Endothelial cell of umbilical vein (primary cell): ENCODE data around the gene CEACAM1. TPM values are rescaled to one million over a fixed set of nuclear protein-coding genes. Genes with fewer than 3 reads are reported as not detected.

ENCODE experiments used
- BruUV-seq: library from RNA; stranded (reverse); fragments of 400-500 nt; replicated peaks from 2 replicates; lab custom pipeline; 2021; lab: Mats Ljungman, UMichigan
- CTCF ChIA-PET: fragments of 300-600, 350-600 bp; sonication (Branson Sonifier 250); formaldehyde crosslinking; loops from one replicate; lab custom pipeline; 2021; ENCODE audit warnings: antibody characterized with exemption, inconsistent platforms; lab: Charles Lee
- POLR2A ChIA-PET: fragments of 300-600, 350-600 bp; sonication (Branson Sonifier 250); formaldehyde crosslinking; loops from one replicate; lab custom pipeline; 2021; ENCODE audit warnings: antibody characterized with exemption, inconsistent platforms; lab: Charles Lee
- DNase-seq: peaks from one replicate; pipeline ENCODE4 v3.0.0-alpha.2; 2011; ENCODE audit warnings: low read depth, low spot score
- FAIRE-seq: peaks from 2 replicates; lab custom pipeline; 2011; peaks lifted over from hg19 to GRCh38; lab: Jason Lieb, UNC
- H2AFZ ChIP-seq: 2 replicates; pipeline ENCODE4 v1.6.0; 2012; ENCODE audit warnings: low read depth, low read length, control low read depth, inconsistent platforms
- H3K27ac ChIP-seq: 2 replicates; pipeline ENCODE4 v1.5.1; 2011; ENCODE audit warnings: low read depth, mild to moderate bottlenecking, control low read depth, low read length, moderate library complexity; ENCODE audit not compliant: insufficient read depth
- H3K27me3 ChIP-seq, 2 experiments: 2 replicates each; pipeline versions ENCODE4 v1.6.0 to v1.6.1; 2011; ENCODE audit warnings: low read length in 2 of 2, mixed read lengths in 1 of 2; ENCODE audit not compliant: control insufficient read depth in 2 of 2, insufficient read depth in 2 of 2
- H3K36me3 ChIP-seq, 2 experiments: 2 replicates in 1 of 2; 3 replicates in 1 of 2; pipeline ENCODE4 v1.5.1; 2011; ENCODE audit warnings: low read length in 2 of 2, mild to moderate bottlenecking in 1 of 2, moderate library complexity in 1 of 2; ENCODE audit not compliant: control insufficient read depth in 2 of 2, insufficient read depth in 2 of 2; ENCODE audit errors: extremely low read depth in 1 of 2
- H3K4me1 ChIP-seq: 3 replicates; pipeline ENCODE4 v1.5.1; 2011; ENCODE audit warnings: mild to moderate bottlenecking, low read length; ENCODE audit not compliant: control insufficient read depth, insufficient read depth; ENCODE audit errors: extremely low read depth
- H3K4me2 ChIP-seq: 2 replicates; pipeline ENCODE4 v1.6.1; 2011; ENCODE audit warnings: low read length, control low read depth, mixed read lengths; ENCODE audit not compliant: insufficient read depth
- H3K4me3 ChIP-seq, 3 experiments: fragments of 200-600 bp in 1 of 3; sonication (generic), shearing (Covaris generic) in 1 of 3; replicated peaks in 1 of 3; 2 replicates each; pipeline ENCODE4 v1.5.1; 2011 to 2016; ENCODE audit warnings: control low read depth in 3 of 3, low read length in 3 of 3, mild to moderate bottlenecking in 2 of 3, inconsistent platforms in 1 of 3, low read depth in 1 of 3, moderate library complexity in 1 of 3; ENCODE audit not compliant: insufficient read depth in 1 of 3
- H3K79me2 ChIP-seq: 2 replicates; pipeline ENCODE4 v1.6.0; 2012; ENCODE audit warnings: low read length, inconsistent platforms; ENCODE audit not compliant: control insufficient read depth, insufficient read depth
- H3K9ac ChIP-seq: replicated peaks from 2 replicates; pipeline ENCODE3; 2011; ENCODE audit warnings: low read length, control low read depth; ENCODE audit not compliant: insufficient read depth; ENCODE audit errors: extremely low read depth
- H3K9me1 ChIP-seq: replicated peaks from 3 replicates; pipeline ENCODE4 v1.6.0; 2011; ENCODE audit warnings: mild to moderate bottlenecking, low read length; ENCODE audit not compliant: control insufficient read depth, insufficient read depth; ENCODE audit errors: extremely low read depth
- H3K9me3 ChIP-seq: replicated peaks from 2 replicates; pipeline ENCODE4 v1.5.1; 2012; ENCODE audit warnings: low read length, inconsistent platforms; ENCODE audit not compliant: control insufficient read depth, insufficient read depth
- H4K20me1 ChIP-seq: replicated peaks from 2 replicates; pipeline ENCODE3; 2011; ENCODE audit warnings: mild to moderate bottlenecking, low read length; ENCODE audit not compliant: control insufficient read depth, insufficient read depth; ENCODE audit errors: extremely low read depth
- EZH2 ChIP-seq: IDR thresholded peaks from 2 replicates; pipeline ENCODE4 v1.6.1; 2012; ENCODE audit warnings: borderline replicate concordance, low read depth, mild to moderate bottlenecking, moderate library complexity, low read length, inconsistent platforms; ENCODE audit not compliant: severe bottlenecking
- FOS ChIP-seq: IDR thresholded peaks from 2 replicates; pipeline ENCODE4 v1.6.1; 2011; ENCODE audit warnings: mild to moderate bottlenecking, low read length, moderate library complexity, borderline replicate concordance; ENCODE audit not compliant: insufficient read depth
- GATA2 ChIP-seq: IDR thresholded peaks from 2 replicates; pipeline ENCODE4 v1.7.0; 2011; ENCODE audit warnings: low read depth, mild to moderate bottlenecking, moderate library complexity, mixed read lengths, low read length; ENCODE audit not compliant: insufficient read length, insufficient read depth
- JUN ChIP-seq: IDR thresholded peaks from 2 replicates; pipeline ENCODE4 v1.6.1; 2011; ENCODE audit warnings: borderline replicate concordance, low read depth; ENCODE audit not compliant: insufficient read length, insufficient read depth
- MAX ChIP-seq: IDR thresholded peaks from 2 replicates; pipeline ENCODE4 v1.6.1; 2011; ENCODE audit not compliant: insufficient read depth, insufficient read length
- MYC ChIP-seq: IDR thresholded peaks from one replicate; pipeline ENCODE4 v1.6.1; 2011; ENCODE audit warnings: mild to moderate bottlenecking, low read depth, low read length
- POLR2A ChIP-seq: IDR thresholded peaks from 2 replicates; pipeline ENCODE4 v1.6.1; 2012; ENCODE audit warnings: low read depth, mild to moderate bottlenecking, control low read depth, low read length
- POLR2AphosphoS5 ChIP-seq: IDR thresholded peaks from 2 replicates; pipeline ENCODE4 v1.6.1; 2012; ENCODE audit warnings: low read depth, mild to moderate bottlenecking, control low read depth, low read length, moderate library complexity; ENCODE audit not compliant: insufficient read depth
- dilution Hi-C: fragments of 300-500 bp; cut with MboI; formaldehyde crosslinking; loops from one replicate; pipeline ENCODE4 v1.15.0; 2019; ENCODE audit warnings: low sequenced_read_pairs; ENCODE audit not compliant: extremely low pct_ligation_motif_present
- intact Hi-C: fragments of 100-400 bp; cut with micrococcal nuclease; formaldehyde crosslinking; loops from one replicate; pipeline ENCODE4 v1.10.0; 2022
- polyA plus RNA-seq, 4 experiments: library from polyadenylated mRNA; depleted of rRNA in 3 of 4; stranded (reverse) in 3 of 4; unstranded in 1 of 4; fragments of >200 nt; gene quantifications; 2 replicates each; pipeline versions ENCODE4 v1.2.1 to v1.2.3, GENCODE V29; 2011 to 2012; ENCODE audit warnings: missing spikeins in 1 of 4
- total RNA-seq: library from RNA; stranded (reverse); gene quantifications from 2 replicates; pipeline ENCODE4 v1.2.3, GENCODE V29; 2021
- TF ChIP-seq, protein P1 (sequence below), 2 donors: IDR thresholded peaks; 1 replicate in 1 of 2; 2 replicates in 1 of 2; pipeline ENCODE4 v1.5.1; 2011; ENCODE audit warnings: low read length in 2 of 2, mild to moderate bottlenecking in 2 of 2, moderate library complexity in 2 of 2, control low read depth in 1 of 2, inconsistent platforms in 1 of 2, low read depth in 1 of 2; ENCODE audit not compliant: insufficient read depth in 1 of 2; ENCODE audit errors: extremely low read depth in 1 of 2

Gene CEACAM1
- total and polyA plus RNA-seq, 2 donors (not counting 3 experiments of a cell fraction or from before 2014, with no cell fraction given) = 3.5 to 3.6 TPM

DNA sequence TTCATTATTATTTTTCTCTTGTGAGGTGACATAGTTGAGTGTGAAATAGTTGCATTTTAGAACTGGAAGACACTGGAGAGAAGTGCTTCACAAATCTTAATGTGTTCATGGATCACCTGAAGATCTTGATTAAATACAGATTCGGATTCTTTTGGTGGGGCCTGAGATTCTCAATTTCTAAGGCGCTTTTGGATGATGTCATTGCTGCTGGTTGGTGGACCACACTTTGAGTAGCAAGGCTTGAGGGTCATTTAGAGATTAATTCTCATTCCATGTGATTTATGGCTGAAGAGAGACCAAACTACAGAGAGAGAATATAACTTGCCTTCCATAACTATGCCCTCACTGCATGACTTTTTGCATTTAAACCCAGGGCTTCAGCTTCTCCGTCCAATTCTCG, 39.3 kb upstream of the CEACAM1 start:
- no peaks in the 10 kb centered on the region for H3K9me3 ChIP-seq
- no peaks in the 10 kb centered on the region for H3K9me1 ChIP-seq
- no peak overlapping the region for H3K4me2 ChIP-seq
- no peaks in the 10 kb centered on the region for H3K36me3 ChIP-seq
- no peak for FAIRE-seq
- no peak overlapping the region for H3K27ac ChIP-seq
- no peaks in the 10 kb centered on the region for H3K79me2 ChIP-seq
- no peaks in the 10 kb centered on the region for H4K20me1 ChIP-seq
- dilution Hi-C loops (no loop called here), intact Hi-C loops (loop anchor here (2.0 kb wide), 1 partner anchor 29 kb away; no protein-coding TSS in a partner anchor)
- no peaks in the 10 kb centered on the region for H3K27me3 ChIP-seq
- ChIA-PET CTCF (no interaction called here), POLR2A (no interaction called here)
- H3K9ac ChIP-seq = no peak overlapping the region
- H3K4me1 ChIP-seq = no peaks in the 10 kb centered on the region
- no peak for DNase-seq
- no peak overlapping the region for H2AFZ ChIP-seq
- no TSS peak for BruUV-seq
- no peak for TF ChIP-seq JUN
- TF ChIP-seq POLR2A = no peak
- no peak for TF ChIP-seq POLR2AphosphoS5
- TF ChIP-seq, protein P1, sequence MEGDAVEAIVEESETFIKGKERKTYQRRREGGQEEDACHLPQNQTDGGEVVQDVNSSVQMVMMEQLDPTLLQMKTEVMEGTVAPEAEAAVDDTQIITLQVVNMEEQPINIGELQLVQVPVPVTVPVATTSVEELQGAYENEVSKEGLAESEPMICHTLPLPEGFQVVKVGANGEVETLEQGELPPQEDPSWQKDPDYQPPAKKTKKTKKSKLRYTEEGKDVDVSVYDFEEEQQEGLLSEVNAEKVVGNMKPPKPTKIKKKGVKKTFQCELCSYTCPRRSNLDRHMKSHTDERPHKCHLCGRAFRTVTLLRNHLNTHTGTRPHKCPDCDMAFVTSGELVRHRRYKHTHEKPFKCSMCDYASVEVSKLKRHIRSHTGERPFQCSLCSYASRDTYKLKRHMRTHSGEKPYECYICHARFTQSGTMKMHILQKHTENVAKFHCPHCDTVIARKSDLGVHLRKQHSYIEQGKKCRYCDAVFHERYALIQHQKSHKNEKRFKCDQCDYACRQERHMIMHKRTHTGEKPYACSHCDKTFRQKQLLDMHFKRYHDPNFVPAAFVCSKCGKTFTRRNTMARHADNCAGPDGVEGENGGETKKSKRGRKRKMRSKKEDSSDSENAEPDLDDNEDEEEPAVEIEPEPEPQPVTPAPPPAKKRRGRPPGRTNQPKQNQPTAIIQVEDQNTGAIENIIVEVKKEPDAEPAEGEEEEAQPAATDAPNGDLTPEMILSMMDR (IDR thresholded peaks at IDR 0.05; ENCODE audit: extremely low read depth in 1 of 2, insufficient read depth in 1 of 2, low read depth in 1 of 2, low read length in 2 of 2) = no peak
- TF ChIP-seq MYC = no peak
- TF ChIP-seq GATA2 = no peak
- no peak for TF ChIP-seq FOS
- TF ChIP-seq MAX = no peak
- TF ChIP-seq EZH2 = no peak
- H3K4me3 ChIP-seq = no peak overlapping the region
